H1 (cell line): ENCODE data around the gene ARHGAP22. TPM values are rescaled to one million over a fixed set of nuclear protein-coding genes. Genes with fewer than 3 reads are reported as not detected.

Source experiments
- BCL11A ChIP-seq, 2 experiments: IDR thresholded peaks; one replicate each; pipeline ENCODE4 v1.6.1; 2011; ENCODE audit warnings: low read depth in 2 of 2, low read length in 2 of 2, mild to moderate bottlenecking in 2 of 2
- CHD1 ChIP-seq: IDR thresholded peaks from 2 replicates; pipeline ENCODE4 v1.6.1; 2012; ENCODE audit warnings: low read depth, low read length, improper control_type of control experiment
- EGR1 ChIP-seq: IDR thresholded peaks from 2 replicates; pipeline ENCODE4 v1.6.1; 2011; ENCODE audit warnings: low read depth, low read length, borderline replicate concordance
- NANOG ChIP-seq: IDR thresholded peaks from 2 replicates; pipeline ENCODE4 v1.6.1; 2011; ENCODE audit warnings: low read length, low read depth, mild to moderate bottlenecking, inconsistent platforms; ENCODE audit not compliant: insufficient read depth, poor library complexity, severe bottlenecking
- NRF1 ChIP-seq: IDR thresholded peaks from 2 replicates; pipeline ENCODE4 v1.6.1; 2011; ENCODE audit warnings: mild to moderate bottlenecking, low read depth, low read length, improper control_type of control experiment
- polyA plus RNA-seq, 7 experiments: library from polyadenylated mRNA; depleted of rRNA in 3 of 7; stranded (reverse) in 5 of 7; unstranded in 2 of 7; fragments of >200 nt in 5 of 7; fragments of 200-250 nt in 2 of 7; gene quantifications; 1 replicate in 5 of 7; 2 replicates in 1 of 7; 4 replicates in 1 of 7; pipeline versions ENCODE4 v1.2.1 to v1.2.3, GENCODE V29; 2011 to 2013; ENCODE audit warnings: missing spikeins in 2 of 7, mixed read lengths in 2 of 7
- total RNA-seq: library from RNA; stranded (reverse); fragmentation: NEBNext Ultra II Directional; extraction: Animal tissue kit (Norgen Biotek cat#: 25700); gene quantifications from 2 replicates; pipeline ENCODE4 v1.2.1, GENCODE V29; 2021
- TF ChIP-seq, protein P1 (sequence below): IDR thresholded peaks from 2 replicates; pipeline ENCODE4 v1.6.1; 2012; ENCODE audit warnings: inconsistent platforms
- TF ChIP-seq, protein P2 (sequence below): IDR thresholded peaks from 2 replicates; pipeline ENCODE4 v1.6.1; 2012; ENCODE audit warnings: inconsistent platforms

The ARHGAP22 gene
- total and polyA plus RNA-seq, 2 of the 8 experiments (the other 6 are each of a cell fraction or from before 2014, with no cell fraction given), result 3.6 to 11.2 TPM

DNA sequence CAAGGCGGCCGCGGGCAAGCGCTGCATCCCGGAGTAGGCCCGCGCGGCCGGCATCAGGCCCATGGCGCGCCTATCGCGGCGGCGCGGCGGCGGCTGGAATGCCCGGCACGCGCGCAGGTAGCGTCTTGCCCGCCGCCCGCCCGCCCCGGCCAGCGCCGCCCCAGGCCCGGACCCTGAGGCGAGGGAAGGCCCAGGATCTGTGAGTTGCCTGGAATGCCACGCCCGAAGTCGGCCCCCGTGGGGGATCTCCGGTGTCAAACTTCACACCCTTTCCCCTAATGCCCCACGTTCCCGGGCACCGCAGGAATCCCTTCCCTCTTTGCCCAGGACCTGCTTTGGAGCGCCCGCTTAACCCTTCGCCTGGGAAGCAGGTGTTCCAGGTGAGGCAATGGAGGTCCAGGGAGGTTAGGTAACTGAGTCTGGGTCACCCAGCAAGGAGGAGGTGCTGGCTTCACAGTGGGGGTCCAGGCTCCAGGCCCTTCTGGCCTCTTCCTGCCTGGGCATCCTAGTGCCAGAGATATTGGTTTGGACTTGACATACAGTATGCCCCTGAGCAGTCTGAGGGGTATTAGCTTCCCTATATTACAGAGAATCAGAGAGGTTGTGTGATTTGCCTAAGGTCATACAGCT is 138.1 kb downstream of the ARHGAP22 start (continued):
- TF ChIP-seq, protein P1, sequence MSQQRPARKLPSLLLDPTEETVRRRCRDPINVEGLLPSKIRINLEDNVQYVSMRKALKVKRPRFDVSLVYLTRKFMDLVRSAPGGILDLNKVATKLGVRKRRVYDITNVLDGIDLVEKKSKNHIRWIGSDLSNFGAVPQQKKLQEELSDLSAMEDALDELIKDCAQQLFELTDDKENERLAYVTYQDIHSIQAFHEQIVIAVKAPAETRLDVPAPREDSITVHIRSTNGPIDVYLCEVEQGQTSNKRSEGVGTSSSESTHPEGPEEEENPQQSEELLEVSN, result peak; percentile 69; the same call in 1 of the 2 replicates
- TF ChIP-seq EGR1 (no peak), NANOG (no peak), NRF1 (no peak), CHD1 (no peak), BCL11A (IDR thresholded peaks at IDR 0.05; ENCODE audit: low read depth in 2 of 2, low read length in 2 of 2) (no peak)
- TF ChIP-seq, protein P2, sequence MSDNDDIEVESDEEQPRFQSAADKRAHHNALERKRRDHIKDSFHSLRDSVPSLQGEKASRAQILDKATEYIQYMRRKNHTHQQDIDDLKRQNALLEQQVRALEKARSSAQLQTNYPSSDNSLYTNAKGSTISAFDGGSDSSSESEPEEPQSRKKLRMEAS, result no peak
